Astrocyte of the spinal cord (primary cell): ENCODE results near the gene TEAD2.

Experiments
- DNase-seq: peaks from one replicate; pipeline ENCODE4 v3.0.0; 2011; ENCODE audit warnings: low read depth, low spot score
- H3K4me3 ChIP-seq: 2 replicates; pipeline ENCODE4 v1.5.1; 2011; ENCODE audit warnings: low read depth, mild to moderate bottlenecking, low read length, moderate library complexity
- CTCF ChIP-seq: IDR thresholded peaks from 2 replicates; pipeline ENCODE4 v1.5.1; 2012; ENCODE audit warnings: low read depth, mild to moderate bottlenecking, low read length, inconsistent platforms
- in situ Hi-C: cut with HindIII; loops from 2 replicates; pipeline ENCODE4 v1.10.0; 2017; ENCODE audit warnings: low sequenced_read_pairs

TEAD2 gene

GRCh38 chr19:49403404-49404187 is 41.4 kb upstream of the TEAD2 start:
- DNase-seq, result peak; percentile 80
- in situ Hi-C loops, result no loop called here
- H3K4me3 ChIP-seq, result no peak overlapping the region
- no peak for TF ChIP-seq CTCF

- H3K4me3 ChIP-seq, result no peak overlapping the region
- DNase-seq, result no peak
- no peak for TF ChIP-seq CTCF
- in situ Hi-C loops, result no loop called here
Measured at GRCh38 chr19:49400029-49400428, 37.8 kb upstream of the TEAD2 start.

- TF ChIP-seq CTCF, result no peak
- no peak overlapping the region for H3K4me3 ChIP-seq
- in situ Hi-C loops, result no loop called here
Measured at GRCh38 chr19:49398931-49399330, 36.7 kb upstream of the TEAD2 start.

GRCh38 chr19:49398001-49398615 is 35.9 kb upstream of the TEAD2 start:
- TF ChIP-seq CTCF, result no peak
- DNase-seq, result no peak
- in situ Hi-C loops, result no loop called here
- H3K4me3 ChIP-seq, result no peak overlapping the region

More at GRCh38 chr19:49398931-49399330, 36.7 kb upstream of the TEAD2 start:
- DNase-seq, result no peak

GRCh38 chr19:49396738-49397505 is 34.7 kb upstream of the TEAD2 start:
- DNase-seq, result no peak
- in situ Hi-C loops, result no loop called here
- TF ChIP-seq CTCF, result no peak
- H3K4me3 ChIP-seq, result no peak overlapping the region

GRCh38 chr19:49395581-49396407 is 33.6 kb upstream of the TEAD2 start:
- H3K4me3 ChIP-seq, result no peak overlapping the region
- in situ Hi-C loops, result no loop called here
- no peak for TF ChIP-seq CTCF
- DNase-seq, result no peak
